NCI-H2227 (cell line): ENCODE measurements around the gene CTRB1.
A peak's percentile ranks its signal among the peaks of the same experiment; 100 is the strongest.
"Not testable (repeated sequence)": the region's sequence is repeated elsewhere in the genome, so short reads cannot be mapped to it uniquely, and the experiment has no call there.

Experiments
- DNase-seq: peaks from one replicate; lab custom pipeline; 2025; ENCODE audit not compliant: unreplicated experiment; lab: John Stamatoyannopoulos, UW

Gene CTRB1

GRCh38 chr16:75239542-75240122 lies 20.8 kb downstream of the CTRB1 start:
- DNase-seq = no peak

DNA sequence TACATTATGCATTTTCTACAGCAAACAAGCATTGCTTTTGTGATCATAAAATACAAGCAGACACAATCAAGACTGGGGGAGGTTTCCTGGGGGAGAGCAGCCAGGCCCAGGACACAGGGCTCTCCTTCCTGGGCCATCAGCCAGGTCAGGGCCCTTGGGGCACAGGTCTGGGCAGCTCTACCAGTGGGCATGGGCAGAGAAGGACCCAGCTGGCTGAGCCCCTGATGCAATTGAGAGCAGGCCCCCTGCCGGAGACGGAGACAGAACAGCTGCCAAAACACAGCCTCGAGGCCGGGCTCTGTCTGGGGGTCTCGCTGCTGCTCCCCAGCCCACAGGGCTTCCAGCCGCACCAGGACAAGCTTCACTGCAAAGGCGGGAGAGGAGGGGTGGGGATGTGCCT lies 21.8 kb downstream of the CTRB1 start:
- not testable (repeated sequence) for DNase-seq

GRCh38 chr16:75241412-75241811 lies 22.6 kb downstream of the CTRB1 start:
- no peak for DNase-seq

DNA sequence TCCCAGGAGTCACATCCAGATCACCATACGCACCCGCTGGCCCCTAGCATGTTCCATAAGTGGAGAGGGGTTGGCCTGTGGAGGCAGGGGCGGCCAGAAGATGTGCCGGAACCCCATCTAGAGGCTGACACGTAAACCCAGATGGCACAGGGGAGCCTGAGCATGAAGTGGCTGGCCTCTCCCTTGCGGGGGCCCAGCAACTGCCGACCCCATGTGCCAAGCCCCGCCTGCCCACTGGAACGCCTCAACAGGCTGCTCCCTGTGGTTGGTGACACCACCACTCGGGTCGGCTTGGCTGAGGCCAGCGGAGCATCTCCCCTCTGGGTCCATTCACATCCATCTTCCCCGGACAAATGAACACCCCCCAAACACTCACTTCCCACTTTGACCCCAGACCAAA lies 23.2 kb downstream of the CTRB1 start:
- no peak for DNase-seq

DNA sequence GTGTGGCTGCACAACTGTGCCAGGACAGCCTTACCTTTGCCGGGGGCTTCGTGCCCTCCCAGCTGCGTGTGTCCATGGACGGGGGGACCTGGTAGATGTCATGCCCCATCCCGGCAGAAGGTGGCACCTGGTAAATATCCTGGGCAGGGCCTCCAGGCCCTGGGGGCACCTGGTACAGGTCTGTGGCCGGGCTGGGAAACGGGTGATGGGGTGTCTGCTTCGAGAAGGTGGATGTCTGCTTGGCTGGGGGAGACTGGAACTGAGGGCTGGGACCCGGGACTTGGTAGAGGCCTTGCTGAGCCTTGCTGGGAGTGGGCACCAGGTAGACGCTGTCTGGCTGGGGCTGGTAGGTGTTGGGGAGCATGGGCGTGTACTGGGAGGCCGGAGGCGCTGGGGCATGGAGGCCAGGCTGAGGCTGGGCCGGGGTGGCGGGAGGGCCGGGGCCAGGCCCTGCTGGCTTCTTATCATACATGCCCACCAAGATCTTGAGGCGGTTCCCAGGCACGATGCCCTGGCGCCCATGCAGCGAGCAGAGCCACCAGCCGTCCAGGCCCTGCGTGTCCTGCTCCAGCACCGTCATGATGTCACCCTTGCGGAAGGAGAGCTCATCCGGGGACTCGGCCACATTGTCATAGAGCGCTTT lies 23.8 kb downstream of the CTRB1 start:
- not testable (repeated sequence) for DNase-seq

DNA sequence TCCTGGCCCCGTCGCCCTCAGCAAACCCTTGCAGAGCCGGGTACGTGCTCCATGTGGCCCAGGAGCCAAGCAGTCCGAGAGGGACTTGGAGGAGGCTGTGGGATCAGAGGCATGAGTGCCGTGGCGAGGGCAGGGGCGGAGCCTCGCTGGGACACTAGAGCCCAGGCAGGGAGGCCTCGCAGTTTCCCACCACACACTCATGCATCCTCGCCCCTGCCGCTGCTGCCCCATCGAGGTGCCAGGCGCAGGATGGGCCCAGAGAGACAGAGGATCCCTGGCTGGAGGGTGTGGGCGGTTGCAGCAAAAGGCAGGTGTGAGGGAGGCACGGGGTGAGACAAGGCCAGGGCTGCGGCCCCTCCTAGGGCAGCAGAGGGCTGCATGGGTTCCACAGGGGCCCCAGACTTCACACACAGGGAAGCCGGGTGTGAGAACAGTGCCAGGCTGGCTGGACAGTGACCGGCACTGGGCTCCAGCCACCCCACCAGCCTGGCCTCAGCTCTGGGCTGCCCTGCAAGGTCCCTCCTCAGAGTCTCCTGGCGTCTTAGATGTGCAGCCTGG lies 25.0 kb downstream of the CTRB1 start:
- DNase-seq = no peak

DNA sequence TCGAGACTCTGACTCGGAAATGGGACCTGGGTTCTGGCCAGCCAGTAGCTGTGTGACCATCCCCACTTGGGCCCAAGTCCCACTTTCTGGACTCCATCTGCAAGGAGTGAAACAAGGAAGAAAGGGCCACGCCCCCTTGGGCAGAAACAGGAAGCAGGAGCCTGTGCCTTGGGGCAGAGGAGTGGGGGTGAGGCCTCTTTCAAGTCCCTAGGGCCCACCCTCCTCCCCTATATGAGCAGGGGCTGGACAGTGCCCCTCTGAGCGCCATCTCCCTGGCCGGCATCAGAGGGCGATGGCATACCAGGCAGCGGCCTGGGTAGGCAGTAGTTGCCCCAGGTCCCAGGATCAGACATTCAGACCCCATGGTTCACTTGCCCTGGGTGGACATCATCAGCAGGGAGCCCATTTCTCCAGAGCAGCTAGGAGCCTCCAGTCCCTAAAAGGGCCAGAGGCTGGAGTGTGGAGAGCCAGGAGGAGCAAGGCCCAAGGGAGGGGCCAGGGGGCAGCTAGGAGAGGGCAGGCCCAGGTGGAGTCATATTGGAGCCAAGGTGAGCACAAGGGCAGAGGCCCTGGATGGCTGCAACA lies 25.5 kb downstream of the CTRB1 start:
- no peak for DNase-seq

- peak; percentile 10 for DNase-seq
Observed at GRCh38 chr16:75244844-75245758, 26.3 kb downstream of the CTRB1 start.

GRCh38 chr16:75246504-75247205 lies 27.9 kb downstream of the CTRB1 start:
- no peak for DNase-seq

DNA sequence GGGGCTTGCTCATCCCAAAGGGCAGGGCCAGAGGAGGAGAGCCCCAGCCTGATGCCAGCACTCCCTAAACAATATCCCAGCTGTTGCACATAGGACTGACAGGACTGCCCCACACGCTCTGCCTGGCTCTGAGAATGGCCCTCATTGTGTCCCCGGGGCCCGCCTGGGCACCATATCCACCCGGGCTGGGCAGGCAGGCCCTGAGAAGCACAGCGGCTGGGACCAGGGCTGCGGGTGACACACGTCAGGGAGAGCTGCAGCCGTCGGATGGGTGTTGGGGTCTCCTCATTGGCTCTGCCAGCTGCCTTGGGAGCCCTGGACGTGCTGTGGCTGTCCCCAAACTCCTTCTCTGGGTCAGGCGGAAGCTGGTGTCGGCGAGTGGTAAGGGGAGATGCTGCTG lies 28.5 kb downstream of the CTRB1 start:
- DNase-seq = no peak

GRCh38 chr16:75248142-75248535 lies 29.4 kb downstream of the CTRB1 start:
- no peak for DNase-seq

DNA sequence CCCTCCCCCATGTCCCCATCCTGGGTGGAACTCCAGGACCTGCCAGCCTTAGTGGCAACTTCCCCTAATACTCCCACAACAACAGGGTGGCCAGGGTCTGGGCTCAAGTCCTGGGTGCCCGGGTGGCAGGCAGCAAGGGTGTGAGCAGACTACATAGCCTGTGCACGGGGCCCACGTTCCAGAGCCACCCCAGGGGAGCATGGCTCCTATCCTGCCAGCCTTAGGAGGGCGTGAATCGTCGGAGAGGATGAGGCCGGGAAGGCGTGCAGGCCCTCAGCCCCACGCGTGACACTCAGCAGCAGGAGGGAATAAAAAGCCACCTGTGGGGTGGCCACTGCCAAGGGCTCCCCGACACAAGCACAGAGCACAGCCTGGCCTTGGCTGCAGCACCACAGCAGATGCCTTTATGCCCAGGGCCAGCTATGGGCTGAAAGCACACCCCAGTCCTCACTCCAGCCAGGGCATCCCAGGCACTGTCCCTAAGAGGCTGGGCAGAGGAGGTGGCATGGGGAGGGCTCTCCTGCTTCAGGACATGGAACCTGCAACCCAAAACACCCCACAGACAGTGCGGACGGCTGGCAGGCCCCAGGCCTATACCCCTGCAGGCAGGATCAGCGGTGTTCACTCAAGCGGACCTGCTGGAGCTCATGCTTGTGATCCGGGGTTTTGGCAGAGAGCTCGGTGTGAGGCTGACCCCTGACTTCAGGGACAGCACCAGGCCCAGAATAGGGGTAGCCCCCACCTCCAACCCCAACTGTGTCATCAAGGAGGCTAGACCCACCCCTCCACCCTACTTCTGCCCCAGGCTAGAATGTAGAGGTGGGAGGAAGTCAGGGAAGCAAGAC lies 30.0 kb downstream of the CTRB1 start:
- DNase-seq = no peak

DNA sequence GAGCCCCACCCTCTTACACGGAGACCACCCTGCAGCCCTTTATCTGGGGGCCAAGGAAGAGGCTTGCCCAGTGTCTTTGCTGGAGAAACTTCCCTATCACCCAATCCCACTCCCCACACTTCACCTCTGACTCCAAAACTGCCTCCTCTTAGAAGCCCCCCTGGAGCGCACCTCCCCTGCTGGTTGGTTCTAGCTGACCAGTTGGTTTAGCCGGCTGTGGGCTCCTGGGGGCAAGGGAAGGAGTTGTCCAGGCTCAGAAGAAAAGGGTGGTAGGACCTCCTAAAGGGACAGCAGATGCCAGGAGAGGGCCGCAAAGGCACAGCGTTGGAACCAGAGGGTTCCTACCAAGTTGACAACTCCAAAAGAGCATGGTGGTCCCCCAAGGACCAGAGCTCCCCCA lies 30.7 kb downstream of the CTRB1 start:
- DNase-seq = no peak

DNA sequence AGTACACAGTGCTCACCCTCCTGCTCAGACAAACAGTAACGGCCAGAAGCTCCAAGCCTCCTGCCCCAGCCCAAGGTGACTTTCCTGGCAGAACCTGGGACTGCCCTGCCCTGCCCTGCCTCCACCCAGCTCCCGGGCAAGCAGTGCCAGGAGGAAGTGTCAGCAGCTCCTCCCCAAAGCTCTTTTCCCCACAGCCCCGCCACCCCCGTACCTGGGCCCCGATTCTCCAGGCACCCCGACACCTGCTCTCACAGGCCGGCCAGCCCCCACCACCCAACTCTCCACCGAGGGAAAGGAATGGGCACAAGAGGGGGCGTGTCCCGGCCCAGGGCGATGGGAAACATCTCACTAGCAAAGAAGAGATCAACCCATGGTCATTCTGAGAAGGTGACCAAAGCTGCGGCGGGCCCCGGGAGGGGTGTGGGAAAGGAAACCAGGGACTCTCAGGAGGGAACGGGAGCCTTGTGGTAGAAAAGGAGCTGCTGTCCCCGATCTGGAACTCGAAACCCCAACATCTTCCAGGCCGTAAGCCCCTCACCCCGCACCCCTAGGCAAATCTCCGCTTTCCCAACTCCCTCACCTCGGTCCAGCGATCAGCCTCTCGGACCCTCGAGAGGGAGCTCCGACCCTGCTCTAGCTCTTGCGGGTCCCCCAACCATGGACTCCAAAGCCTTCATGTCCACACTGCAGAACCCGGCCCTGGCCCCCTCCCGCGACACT lies 31.5 kb downstream of the CTRB1 start:
- DNase-seq = no peak

DNA sequence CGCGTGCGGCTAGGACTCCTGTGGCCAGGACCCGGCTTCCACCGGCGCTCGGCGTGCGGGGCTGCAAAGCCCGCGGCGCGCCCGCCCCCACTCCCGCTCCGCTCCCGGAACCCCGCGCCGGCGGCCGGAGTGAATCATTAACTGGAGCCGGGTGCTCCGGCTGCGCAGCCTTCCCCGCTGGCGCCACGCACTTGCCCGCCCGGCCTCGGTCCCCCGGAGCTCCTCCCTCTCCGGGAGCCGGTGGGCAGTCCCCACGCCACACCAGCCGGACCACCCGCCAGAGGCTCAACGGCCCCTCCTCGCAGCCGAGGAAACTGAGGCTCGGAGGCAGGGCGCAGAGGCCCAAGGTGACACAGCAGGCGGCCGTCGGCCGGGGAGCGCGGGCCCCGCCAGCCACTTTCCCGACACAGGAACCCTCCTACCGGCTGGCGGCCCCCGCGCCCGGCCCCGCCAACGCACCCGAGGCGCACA lies 32.1 kb downstream of the CTRB1 start:
- peak; percentile 22 for DNase-seq

DNA sequence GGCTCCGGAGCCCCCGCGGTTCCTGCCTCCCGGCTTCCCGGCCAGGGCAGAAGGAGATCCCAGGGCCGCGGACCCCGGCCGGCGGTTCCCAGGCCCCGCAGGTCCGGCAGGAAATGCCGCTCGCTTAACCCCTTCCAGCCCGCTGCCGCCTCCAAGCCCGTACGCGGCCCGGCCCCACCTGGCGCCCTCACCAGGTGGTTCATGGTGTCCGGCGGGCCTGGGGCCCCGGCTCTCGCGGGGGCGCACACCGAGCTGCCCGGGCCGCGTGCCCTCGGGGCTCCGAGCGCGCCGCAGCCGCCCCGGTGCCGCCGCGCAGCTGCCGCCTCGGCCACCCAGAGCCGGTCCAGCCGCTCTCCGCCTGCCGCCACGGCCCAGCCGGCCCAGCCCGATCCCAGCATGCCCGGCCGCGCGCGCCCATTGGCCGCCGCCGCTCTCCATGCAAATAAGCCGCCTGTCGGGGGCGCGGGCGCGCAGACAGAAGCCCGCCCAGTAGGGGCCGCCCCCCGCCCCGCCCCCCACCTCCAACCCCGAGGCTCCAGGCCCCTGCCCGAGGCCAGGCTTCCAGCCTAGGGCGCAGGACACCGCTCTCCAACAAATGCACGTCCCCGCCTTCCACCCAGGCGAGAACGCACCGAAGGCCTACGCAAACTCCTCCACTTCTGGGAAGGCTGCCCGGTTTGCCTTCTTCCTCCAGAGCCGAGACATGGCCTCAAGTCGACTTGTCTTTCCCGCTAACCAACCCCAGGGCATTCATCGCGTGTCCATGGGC lies 32.7 kb downstream of the CTRB1 start, which contains the start of gene BCAR1:
Gene BCAR1, minus strand, starts transcription at position 345 of the 769 bp plus-strand sequence. Its CDS starts 142 bp downstream, at position 203.
- DNase-seq = peak; percentile 88

GRCh38 chr16:75252049-75252864 lies 33.5 kb downstream of the CTRB1 start:
- no peak for DNase-seq
